DOHH2 (cell line): ENCODE measurements around the gene ZNF76.

Experiments used
- EZH2phosphoT487 ChIP-seq: fragments of 200-600 bp; sonication (generic); IDR thresholded peaks from 2 replicates; pipeline ENCODE4 v1.6.1; 2017; ENCODE audit warnings: borderline replicate concordance, mild to moderate bottlenecking, antibody characterized with exemption, low read length, moderate library complexity, mixed read lengths
- TF ChIP-seq, protein P1 (sequence below): fragments of 200-600 bp; sonication (generic); IDR thresholded peaks from one replicate; pipeline ENCODE4 v1.5.1; 2014; ENCODE audit warnings: antibody characterized with exemption, mild to moderate bottlenecking, low read depth, low read length; ENCODE audit not compliant: poor library complexity, severe bottlenecking

DNA sequence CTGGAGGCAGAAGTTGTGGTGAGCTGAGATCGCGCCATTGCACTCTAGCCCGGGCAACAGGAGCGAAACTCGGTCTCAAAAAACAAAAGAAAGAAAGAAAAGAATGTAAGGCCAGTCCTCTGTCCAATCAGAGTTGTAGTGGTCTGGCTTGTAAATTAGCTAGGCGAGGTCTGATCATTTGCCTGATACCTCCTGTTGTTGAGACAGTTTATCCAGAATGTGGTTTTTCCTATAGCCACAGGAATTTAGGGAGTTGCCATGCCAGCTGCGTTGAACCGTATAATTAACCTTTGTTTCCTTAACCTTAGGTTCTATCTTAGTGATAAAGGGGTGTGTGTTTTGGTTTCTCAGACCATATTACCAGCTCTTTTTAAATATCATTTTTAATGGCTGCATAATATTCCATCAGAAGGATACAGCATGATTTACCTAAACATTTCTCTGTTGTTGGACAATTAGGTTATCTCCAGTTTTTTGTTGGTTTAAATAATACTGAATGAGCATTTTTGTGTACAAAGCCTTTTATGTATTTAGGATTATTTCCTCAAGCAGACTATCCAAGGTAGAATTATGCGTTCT is 71.1 kb downstream of the ZNF76 start:
- TF ChIP-seq, protein P1, sequence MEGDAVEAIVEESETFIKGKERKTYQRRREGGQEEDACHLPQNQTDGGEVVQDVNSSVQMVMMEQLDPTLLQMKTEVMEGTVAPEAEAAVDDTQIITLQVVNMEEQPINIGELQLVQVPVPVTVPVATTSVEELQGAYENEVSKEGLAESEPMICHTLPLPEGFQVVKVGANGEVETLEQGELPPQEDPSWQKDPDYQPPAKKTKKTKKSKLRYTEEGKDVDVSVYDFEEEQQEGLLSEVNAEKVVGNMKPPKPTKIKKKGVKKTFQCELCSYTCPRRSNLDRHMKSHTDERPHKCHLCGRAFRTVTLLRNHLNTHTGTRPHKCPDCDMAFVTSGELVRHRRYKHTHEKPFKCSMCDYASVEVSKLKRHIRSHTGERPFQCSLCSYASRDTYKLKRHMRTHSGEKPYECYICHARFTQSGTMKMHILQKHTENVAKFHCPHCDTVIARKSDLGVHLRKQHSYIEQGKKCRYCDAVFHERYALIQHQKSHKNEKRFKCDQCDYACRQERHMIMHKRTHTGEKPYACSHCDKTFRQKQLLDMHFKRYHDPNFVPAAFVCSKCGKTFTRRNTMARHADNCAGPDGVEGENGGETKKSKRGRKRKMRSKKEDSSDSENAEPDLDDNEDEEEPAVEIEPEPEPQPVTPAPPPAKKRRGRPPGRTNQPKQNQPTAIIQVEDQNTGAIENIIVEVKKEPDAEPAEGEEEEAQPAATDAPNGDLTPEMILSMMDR = no peak
- no peak for TF ChIP-seq EZH2phosphoT487
